ENCODE measurements around the gene KNTC1.
"Not testable (repeated sequence)": the region's sequence is repeated elsewhere in the genome, so short reads cannot be mapped to it uniquely, and the experiment has no call there.

The KNTC1 gene

DNA sequence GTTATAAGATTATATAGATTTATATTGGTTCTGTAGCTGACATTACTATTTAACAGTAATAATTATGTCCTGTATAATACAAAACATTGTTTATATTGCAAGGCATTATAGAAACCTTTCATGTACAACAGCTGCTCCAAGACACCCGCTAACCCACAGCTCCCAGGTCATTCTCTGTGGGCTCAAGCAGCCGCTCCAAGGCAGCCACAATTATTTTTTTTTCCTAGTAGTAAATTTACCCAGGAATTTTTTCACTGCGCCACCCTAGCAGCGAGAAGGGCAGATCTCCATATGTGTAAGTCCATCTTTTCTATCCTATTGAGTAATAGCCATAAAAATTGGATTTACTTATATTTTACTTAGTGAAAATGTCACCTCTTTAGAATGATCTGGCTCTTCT is 36.3 kb downstream of the KNTC1 start:
- H3K4me3 ChIP-seq (ENCODE audit: low read depth, low read length): no peak overlapping the region
- TF ChIP-seq CTCF (IDR thresholded peaks at IDR 0.05; ENCODE audit: control insufficient read depth, extremely low read depth, insufficient read depth): no peak
- DNase-seq (ENCODE audit: low read depth): no peak

DNA sequence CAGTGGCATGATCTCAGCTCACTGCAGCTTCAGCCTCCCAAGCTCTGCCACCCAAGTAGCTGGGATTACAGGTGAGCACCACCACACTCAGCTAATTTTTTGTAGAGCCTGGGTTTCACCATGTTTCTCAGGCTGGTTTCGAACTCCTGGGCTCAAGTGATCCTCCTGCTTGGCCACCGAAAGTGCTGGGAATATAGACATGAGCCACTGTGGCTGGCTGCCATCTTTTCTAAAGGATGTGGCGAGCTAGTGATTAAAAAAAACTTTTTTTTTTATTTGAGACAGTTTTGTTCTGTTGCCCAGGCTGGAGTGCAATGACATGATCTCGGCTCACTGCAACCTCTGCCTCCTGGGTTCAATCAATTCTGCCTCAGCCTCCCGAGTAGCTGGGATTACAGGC is 39.8 kb downstream of the KNTC1 start:
- DNase-seq (ENCODE audit: low read depth); H3K4me3 ChIP-seq (ENCODE audit: low read depth, low read length): not testable (repeated sequence)

- H3K4me3 ChIP-seq (ENCODE audit: low read depth, low read length): no peak overlapping the region
- no peak for DNase-seq (ENCODE audit: low read depth)
- no peak for TF ChIP-seq CTCF (IDR thresholded peaks at IDR 0.05; ENCODE audit: control insufficient read depth, extremely low read depth, insufficient read depth)
Observed at GRCh38 chr12:122569288-122569687, 42.2 kb downstream of the KNTC1 start.

- H3K4me3 ChIP-seq (ENCODE audit: low read depth, low read length); DNase-seq (ENCODE audit: low read depth): not testable (repeated sequence)
Observed at GRCh38 chr12:122570006-122570405, 43.0 kb downstream of the KNTC1 start.

- DNase-seq (ENCODE audit: low read depth): no peak
- no peak for TF ChIP-seq CTCF (IDR thresholded peaks at IDR 0.05; ENCODE audit: control insufficient read depth, extremely low read depth, insufficient read depth)
- no peak overlapping the region for H3K4me3 ChIP-seq (ENCODE audit: low read depth, low read length)
Observed at GRCh38 chr12:122571821-122572220, 44.8 kb downstream of the KNTC1 start.

DNA sequence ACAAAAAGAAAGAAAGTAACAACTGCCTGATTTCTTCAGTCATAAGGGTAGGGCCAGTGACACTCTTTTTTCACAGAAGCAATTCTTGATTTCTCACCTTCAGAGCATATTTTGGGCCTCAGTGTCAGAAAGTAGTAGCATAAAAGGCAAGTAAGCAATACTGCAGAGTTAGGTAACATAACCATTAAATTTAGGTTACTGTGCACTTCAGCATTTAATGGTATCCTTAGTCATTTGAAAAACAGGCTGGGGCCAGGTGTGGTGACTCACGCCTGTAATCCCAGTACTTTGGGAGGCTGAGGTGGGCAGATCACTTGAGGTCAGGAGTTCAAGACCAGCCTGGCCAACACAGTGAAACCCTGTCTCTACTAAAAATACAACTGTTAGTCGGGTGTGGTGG is 56.2 kb downstream of the KNTC1 start:
- not testable (repeated sequence) for DNase-seq (ENCODE audit: low read depth)

DNA sequence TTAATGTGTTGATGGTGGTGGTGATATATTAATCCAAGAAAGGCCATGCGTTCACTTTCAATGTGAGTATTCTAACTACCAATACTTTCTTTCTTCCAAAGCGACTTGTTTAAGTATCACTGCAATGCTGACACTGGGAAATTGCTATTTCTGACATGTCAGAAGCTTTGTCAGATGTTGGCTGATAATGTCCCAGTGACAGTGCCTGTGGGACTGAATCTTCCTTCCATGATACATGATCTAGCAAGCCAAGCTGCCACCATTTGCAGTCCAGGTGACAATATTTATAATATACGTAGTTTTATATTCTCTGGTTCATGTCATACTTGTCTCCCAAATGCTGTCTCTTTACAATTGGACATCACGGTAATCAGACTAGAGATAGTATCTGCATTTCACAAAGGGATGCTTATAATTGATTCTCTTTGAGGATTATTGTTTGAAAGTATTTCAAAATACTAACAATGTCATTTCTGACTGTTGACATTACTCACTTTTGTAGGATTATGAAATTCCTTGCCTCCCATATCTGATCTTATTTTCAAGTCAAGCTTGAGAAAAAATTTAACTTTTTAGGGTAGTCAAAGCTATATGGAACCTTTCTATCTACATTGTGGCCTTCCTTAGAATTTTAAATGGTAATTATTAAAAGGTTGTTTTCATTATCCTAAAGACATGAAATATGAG is 57.3 kb downstream of the KNTC1 start:
- TF ChIP-seq CTCF (IDR thresholded peaks at IDR 0.05; ENCODE audit: control insufficient read depth, extremely low read depth, insufficient read depth): no peak
- no peak overlapping the region for H3K4me3 ChIP-seq (ENCODE audit: low read depth, low read length)
- DNase-seq (ENCODE audit: low read depth): no peak

More for the DNA sequence above, 56.2 kb downstream of the KNTC1 start:
- not testable (repeated sequence) for H3K4me3 ChIP-seq (ENCODE audit: low read depth, low read length)

DNA sequence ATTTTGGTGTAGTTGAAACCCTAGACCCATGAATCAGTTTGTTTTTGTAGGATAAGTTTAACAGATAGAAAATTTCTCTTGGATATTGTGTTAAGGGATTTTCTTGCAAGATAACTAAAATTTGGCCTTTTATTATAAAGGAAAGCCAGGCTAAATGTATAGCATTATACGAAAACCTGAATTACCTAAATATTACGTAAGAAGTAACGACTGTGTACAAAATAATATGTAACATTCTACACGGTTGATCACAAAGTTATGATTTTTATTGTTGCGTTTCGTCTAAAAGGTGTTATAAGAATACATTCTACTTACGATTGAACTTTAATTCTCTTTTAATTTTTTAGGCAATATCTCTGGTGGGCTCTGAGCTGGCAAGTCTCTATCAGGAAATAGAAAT is 63.9 kb downstream of the KNTC1 start:
- DNase-seq (ENCODE audit: low read depth): no peak
- TF ChIP-seq CTCF (IDR thresholded peaks at IDR 0.05; ENCODE audit: control insufficient read depth, extremely low read depth, insufficient read depth): no peak
- no peak overlapping the region for H3K4me3 ChIP-seq (ENCODE audit: low read depth, low read length)

DNA sequence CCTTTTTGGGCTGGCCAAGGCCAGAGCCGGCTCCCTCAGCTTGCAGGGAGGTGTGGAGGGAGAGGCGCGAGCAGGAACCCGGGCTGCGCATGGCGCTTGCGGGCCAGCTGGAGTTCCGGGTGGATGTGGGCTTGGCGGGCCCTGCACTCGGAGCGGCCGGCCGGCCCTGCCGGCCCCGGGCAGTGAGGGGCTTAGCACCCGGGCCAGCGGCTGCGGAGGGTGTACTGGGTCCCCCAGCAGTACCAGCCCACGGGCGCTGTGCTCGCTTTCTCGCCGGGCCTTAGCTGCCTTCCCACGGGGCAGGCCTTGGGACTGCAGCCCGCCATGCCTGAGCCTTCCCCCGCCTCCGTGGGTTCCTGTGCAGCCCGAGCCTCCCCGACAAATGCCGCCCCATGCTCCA is 64.9 kb downstream of the KNTC1 start:
- not testable (repeated sequence) for DNase-seq (ENCODE audit: low read depth)

DNA sequence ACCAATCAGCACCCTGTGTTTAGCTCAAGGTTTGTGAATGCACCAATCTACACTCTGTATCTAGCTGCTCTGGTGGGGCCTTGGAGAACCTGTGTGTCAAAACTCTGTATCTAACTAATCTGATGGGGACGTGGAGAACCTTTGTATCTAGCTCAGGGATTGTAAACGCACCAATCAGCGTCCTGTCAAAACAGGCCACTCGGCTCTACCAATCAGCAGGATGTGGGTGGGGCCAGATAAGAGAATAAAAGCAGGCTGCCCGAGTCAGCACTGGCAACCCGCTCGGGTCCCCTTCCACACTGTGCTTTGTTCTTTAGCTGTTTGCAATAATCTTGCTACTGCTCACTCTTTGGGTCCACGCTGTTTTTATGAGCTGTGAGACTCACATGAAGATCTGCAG is 65.5 kb downstream of the KNTC1 start:
- H3K4me3 ChIP-seq (ENCODE audit: low read depth, low read length); DNase-seq (ENCODE audit: low read depth): not testable (repeated sequence)

More for the DNA sequence above, 64.9 kb downstream of the KNTC1 start:
- not testable (repeated sequence) for H3K4me3 ChIP-seq (ENCODE audit: low read depth, low read length)
